CD14-positive monocyte (primary cell): Measurements from ENCODE around the gene PLET1. TPM values are rescaled to one million over a fixed set of nuclear protein-coding genes. Genes with fewer than 3 reads are reported as not detected.

ENCODE experiments used
- DNase-seq, 3 donors: peaks; one replicate each; pipeline ENCODE4 v3.0.0-alpha.2; 2011 to 2022
- H2AFZ ChIP-seq: 2 replicates; pipeline ENCODE4 v1.6.0; 2012; ENCODE audit warnings: mild to moderate bottlenecking, low read depth, low read length, inconsistent platforms; ENCODE audit not compliant: insufficient read depth, poor library complexity, severe bottlenecking
- H3K27ac ChIP-seq, 2 donors: 1 replicate in 1 of 2; 2 replicates in 1 of 2; pipeline ENCODE4 v1.5.1; 2012 to 2013; ENCODE audit warnings: low read length in 2 of 2, control low read depth in 1 of 2, inconsistent platforms in 1 of 2, low read depth in 1 of 2, mild to moderate bottlenecking in 1 of 2
- H3K27me3 ChIP-seq, 2 donors: one replicate each; pipeline versions ENCODE4 v1.6.0 to v1.6.1; 2011 to 2013; ENCODE audit warnings: low read length in 2 of 2; ENCODE audit not compliant: control insufficient read depth in 2 of 2, insufficient read depth in 2 of 2
- H3K36me3 ChIP-seq, 2 donors: replicated peaks in 1 of 2; 1 replicate in 1 of 2; 2 replicates in 1 of 2; pipeline versions ENCODE4 v1.5.1 to v1.6.1; 2012 to 2013; ENCODE audit warnings: low read length in 2 of 2, control low read depth in 1 of 2, inconsistent platforms in 1 of 2, mild to moderate bottlenecking in 1 of 2; ENCODE audit not compliant: insufficient read depth in 2 of 2, control insufficient read depth in 1 of 2
- H3K4me1 ChIP-seq, 2 donors: 1 replicate in 1 of 2; 2 replicates in 1 of 2; pipeline versions ENCODE4 v1.5.1 to v1.6.1; 2012 to 2013; ENCODE audit warnings: low read length in 2 of 2, control low read depth in 1 of 2, inconsistent platforms in 1 of 2, mild to moderate bottlenecking in 1 of 2, moderate library complexity in 1 of 2; ENCODE audit not compliant: insufficient read depth in 2 of 2, control insufficient read depth in 1 of 2
- H3K4me2 ChIP-seq: replicated peaks from 2 replicates; pipeline ENCODE3; 2012; ENCODE audit warnings: low read length, moderate library complexity, mild to moderate bottlenecking; ENCODE audit not compliant: poor library complexity, severe bottlenecking; ENCODE audit errors: extremely low read depth
- H3K4me3 ChIP-seq, 3 experiments: fragments of 200-600 bp in 1 of 3; sonication (generic) in 1 of 3; replicated peaks in 1 of 3; 1 replicate in 2 of 3; 2 replicates in 1 of 3; pipeline ENCODE4 v1.5.1; 2011 to 2013; ENCODE audit warnings: low read length in 3 of 3, mild to moderate bottlenecking in 3 of 3, control low read depth in 2 of 3, low read depth in 2 of 3, inconsistent platforms in 1 of 3, moderate library complexity in 1 of 3
- H3K79me2 ChIP-seq: 2 replicates; pipeline ENCODE4 v1.6.0; 2012; ENCODE audit warnings: mild to moderate bottlenecking, control low read depth, inconsistent platforms, low read length, moderate library complexity; ENCODE audit not compliant: insufficient read depth
- H3K9ac ChIP-seq: 2 replicates; pipeline ENCODE4 v1.6.0; 2017; ENCODE audit warnings: low read length, mild to moderate bottlenecking; ENCODE audit not compliant: insufficient read depth, poor library complexity, severe bottlenecking
- H3K9me3 ChIP-seq, 2 donors: replicated peaks in 1 of 2; 1 replicate in 1 of 2; 2 replicates in 1 of 2; pipeline versions ENCODE4 v1.5.1 to v1.6.1; 2012 to 2013; ENCODE audit warnings: low read length in 2 of 2, control low read depth in 1 of 2; ENCODE audit not compliant: control insufficient read depth in 1 of 2, insufficient read depth in 1 of 2
- H4K20me1 ChIP-seq: 2 replicates; pipeline ENCODE4 v1.6.0; 2012; ENCODE audit warnings: mild to moderate bottlenecking, low read length, control low read depth, moderate library complexity; ENCODE audit not compliant: insufficient read depth
- H3K27ac Mint-ChIP-seq, 7 donors: one replicate each; pipeline ENCODE4 v1.8.0; 2020; ENCODE audit warnings: mild to moderate bottlenecking in 7 of 7, mixed read lengths in 7 of 7, moderate library complexity in 6 of 7, inconsistent platforms in 2 of 7
- H3K27me3 Mint-ChIP-seq, 3 donors: one replicate each; pipeline ENCODE4 v1.8.0; 2021 to 2022; ENCODE audit warnings: low read depth in 3 of 3, mild to moderate bottlenecking in 3 of 3, mixed read lengths in 3 of 3, moderate library complexity in 3 of 3, inconsistent platforms in 1 of 3
- H3K36me3 Mint-ChIP-seq, 2 donors: one replicate each; pipeline ENCODE4 v1.8.0; 2020; ENCODE audit warnings: mixed read lengths in 2 of 2, inconsistent platforms in 1 of 2, mild to moderate bottlenecking in 1 of 2
- H3K4me1 Mint-ChIP-seq: one replicate; pipeline ENCODE4 v1.8.0; 2020; ENCODE audit warnings: mild to moderate bottlenecking, mixed read lengths
- H3K4me3 Mint-ChIP-seq, 2 donors: one replicate each; pipeline ENCODE4 v1.8.0; 2020; ENCODE audit warnings: mild to moderate bottlenecking in 2 of 2, mixed read lengths in 2 of 2, moderate library complexity in 1 of 2
- H3K9me3 Mint-ChIP-seq, 7 donors: one replicate each; pipeline ENCODE4 v1.8.0; 2020 to 2022; ENCODE audit warnings: mixed read lengths in 7 of 7, mild to moderate bottlenecking in 6 of 7, moderate library complexity in 6 of 7, inconsistent platforms in 2 of 7
- CTCF ChIP-seq: fragments of 200-600 bp; IDR thresholded peaks from one replicate; pipeline ENCODE4 v1.8.0; 2022; ENCODE audit warnings: antibody characterized with exemption, mild to moderate bottlenecking
- WGBS: methylation state at CpG from one replicate; pipeline ENCODE4 v1.1.5; 2013; ENCODE audit warnings: missing lambda C conversion rate; ENCODE audit not compliant: insufficient coverage; 5-methylcytosine and 5-hydroxymethylcytosine counted together
- intact Hi-C, 2 donors: fragments of 100-400 bp; cut with micrococcal nuclease; formaldehyde crosslinking; loops; one replicate each; pipeline versions ENCODE4 v1.15.0 to v1.15.1; 2023
- polyA plus RNA-seq, 3 donors: library from polyadenylated mRNA; depleted of rRNA in 1 of 3; unstranded in 2 of 3; stranded (reverse) in 1 of 3; fragments of 300-500 nt in 2 of 3; fragments of >200 nt in 1 of 3; fragmentation: Illumina TruSeq in 2 of 3; gene quantifications; 1 replicate in 2 of 3; 2 replicates in 1 of 3; pipeline ENCODE4 v1.2.3, GENCODE V29; 2012 to 2021

PLET1 gene
- polyA plus RNA-seq, 3 donors, result not detected

GRCh38 chr11:112289588-112290492 is 29.2 kb upstream of the PLET1 start:
- Histone ChIP-seq H3K27me3 (no peaks in the 10 kb centered on the region), H3K9ac (peak overlapping the region; percentile 19), H2AFZ (peak overlapping the region; percentile 89), H3K79me2 (no peaks in the 10 kb centered on the region), H4K20me1 (no peaks in the 10 kb centered on the region), H3K27ac (no peak overlapping the region), H3K4me1 (peaks cover 25 to 27% of the 10 kb centered on the region in 2 donors), H3K4me3 (peak overlapping the region; percentile 19 to 62 (median 20)), H3K9me3 (no peaks in the 10 kb centered on the region), H3K36me3 (no peaks in the 10 kb centered on the region), H3K4me2 (peak overlapping the region; percentile 74)
- H3K36me3 Mint-ChIP-seq, result no peaks in the 10 kb centered on the region
- peak overlapping the region; percentile 65 to 78 for H3K4me3 Mint-ChIP-seq
- peak overlapping the region in 3 of 7 donors; percentile 36 to 64 (median 50) for H3K27ac Mint-ChIP-seq
- peaks cover 2 to 4% (median 3%) of the 10 kb centered on the region in 3 donors for H3K27me3 Mint-ChIP-seq
- peak; percentile 56 to 71 (median 69) for DNase-seq
- TF ChIP-seq CTCF, result peak; percentile 85
- 3% methylated on average over 60 of the region's 60 CpGs for WGBS
- H3K4me1 Mint-ChIP-seq, result peaks cover 40% of the 10 kb centered on the region
- peaks cover 0 to 4% (median 2%) of the 10 kb centered on the region in 7 donors for H3K9me3 Mint-ChIP-seq
- intact Hi-C loops, result loop anchor here (2.0 to 10.0 kb wide), 6 partner anchors 175 to 997 kb away; partner anchors contain the start of genes SDHD (in 1 of the 2) and TIMM8B (in 1 of the 2)

DNA sequence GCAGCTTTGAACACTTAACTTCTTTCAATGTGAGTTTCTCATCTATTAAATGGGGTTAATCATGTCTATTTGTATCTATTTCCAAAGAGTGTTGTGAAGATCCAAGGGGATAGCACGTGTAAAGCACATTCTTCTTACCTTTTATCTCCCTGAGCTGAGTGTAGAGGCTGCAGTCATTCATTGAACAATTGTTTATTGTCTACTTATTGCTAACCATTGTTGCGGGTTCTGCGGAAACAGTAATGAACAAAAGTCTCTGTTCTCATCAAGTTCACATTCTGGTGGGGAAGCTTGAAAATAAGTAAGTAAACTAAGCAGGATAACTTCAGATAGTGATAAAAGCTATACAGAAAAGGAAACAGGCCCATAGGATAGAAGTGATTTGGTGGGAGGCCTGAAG is 27.4 kb upstream of the PLET1 start:
- Histone ChIP-seq H3K9ac (no peak overlapping the region), H4K20me1 (no peaks in the 10 kb centered on the region), H3K27me3 (no peaks in the 10 kb centered on the region), H3K79me2 (no peaks in the 10 kb centered on the region), H3K36me3 (no peaks in the 10 kb centered on the region), H3K9me3 (no peaks in the 10 kb centered on the region), H3K4me1 (peaks cover 17 to 29% of the 10 kb centered on the region in 2 donors), H3K4me2 (no peak overlapping the region), H3K27ac (no peak overlapping the region), H3K4me3 (no peak overlapping the region), H2AFZ (no peak overlapping the region)
- peaks cover 34% of the 10 kb centered on the region for H3K4me1 Mint-ChIP-seq
- no peak overlapping the region for H3K4me3 Mint-ChIP-seq
- intact Hi-C loops, result loop anchor here (5.0 to 10.0 kb wide), 4 partner anchors 173 to 997 kb away; partner anchors contain the start of genes SDHD (in 1 of the 2) and TIMM8B (in 1 of the 2)
- peaks cover 2 to 3% (median 3%) of the 10 kb centered on the region in 3 donors for H3K27me3 Mint-ChIP-seq
- no CpG with 5 or more reads among the region's 3 CpGs for WGBS
- peaks cover 0 to 5% (median 2%) of the 10 kb centered on the region in 7 donors for H3K9me3 Mint-ChIP-seq
- no peak for DNase-seq
- H3K27ac Mint-ChIP-seq, result no peak overlapping the region
- H3K36me3 Mint-ChIP-seq, result no peaks in the 10 kb centered on the region
- TF ChIP-seq CTCF, result no peak
